ENCODE data around the gene ST8SIA1.

DNA sequence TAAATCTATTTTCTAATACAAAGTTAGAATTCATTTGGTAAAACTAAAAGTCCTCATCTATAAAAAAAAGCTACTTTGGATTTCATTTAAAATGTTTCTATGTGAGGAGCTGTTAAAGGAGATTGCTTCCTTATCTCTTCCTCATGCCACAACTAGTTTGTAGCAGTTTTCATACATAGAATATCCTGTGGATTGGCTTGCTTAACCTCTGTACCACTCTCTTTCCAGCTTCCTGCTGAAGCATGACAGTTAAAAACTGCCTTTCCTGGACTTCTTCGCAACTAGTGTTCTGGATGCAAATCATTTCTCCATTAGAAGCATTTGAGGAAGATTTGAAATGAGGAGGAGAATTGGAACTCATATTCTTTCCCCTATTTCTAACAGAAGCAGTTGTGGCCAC, 49.6 kb downstream of the ST8SIA1 start:
- no peak for TF ChIP-seq POLR2A (IDR thresholded peaks at IDR 0.05)
- TF ChIP-seq CTCF (IDR thresholded peaks at IDR 0.05) = no peak

All from lower leg skin (tissue), 3 donors.